Neural cell (in vitro differentiated cells): ENCODE measurements around the gene DIABLO. TPM values are rescaled to one million over a fixed set of nuclear protein-coding genes. Genes with fewer than 3 reads are reported as not detected.

Experiments used
- H2AFZ ChIP-seq: fragments of 200-600, 300-800 bp; sonication (generic), shearing (Covaris generic); 2 replicates; pipeline ENCODE4 v1.6.0; 2014; ENCODE audit warnings: low read depth, mild to moderate bottlenecking, antibody characterized with exemption, low read length, moderate library complexity
- H3F3A ChIP-seq: fragments of 200-600 bp; shearing (Covaris generic); 2 replicates; pipeline ENCODE4 v1.6.1; 2016; ENCODE audit warnings: mild to moderate bottlenecking, moderate library complexity, mixed read lengths, antibody characterized with exemption, low read length; ENCODE audit not compliant: insufficient read depth, poor library complexity, severe bottlenecking
- H3K27ac ChIP-seq: fragments of 200-600, 300-800 bp; sonication (generic), shearing (Covaris generic); 2 replicates; pipeline ENCODE4 v1.5.1; 2014; ENCODE audit warnings: mild to moderate bottlenecking, low read length, moderate library complexity
- H3K27me3 ChIP-seq: fragments of 300-800, 200-600 bp; sonication (generic), shearing (Covaris generic); 2 replicates; pipeline ENCODE4 v1.6.0; 2014; ENCODE audit warnings: mild to moderate bottlenecking, low read depth, low read length, moderate library complexity; ENCODE audit not compliant: insufficient read depth
- H3K36me3 ChIP-seq: fragments of 300-800, 200-600 bp; sonication (generic), shearing (Covaris generic); 2 replicates; pipeline ENCODE4 v1.5.1; 2014; ENCODE audit warnings: mild to moderate bottlenecking, antibody characterized with exemption, low read length, moderate library complexity; ENCODE audit not compliant: insufficient read depth
- H3K4me2 ChIP-seq: fragments of 300-800, 200-600 bp; sonication (generic), shearing (Covaris generic); 2 replicates; pipeline ENCODE4 v1.6.0; 2014; ENCODE audit warnings: mild to moderate bottlenecking, low read length
- H3K4me3 ChIP-seq: fragments of 300-800, 200-600 bp; sonication (generic), shearing (Covaris generic); 2 replicates; pipeline ENCODE4 v1.5.1; 2014; ENCODE audit warnings: mild to moderate bottlenecking, low read length, moderate library complexity
- H3K79me2 ChIP-seq: fragments of 200-600 bp; shearing (Covaris generic); replicated peaks from 2 replicates; pipeline ENCODE4 v1.6.0; 2014; ENCODE audit warnings: mild to moderate bottlenecking, low read length, moderate library complexity; ENCODE audit not compliant: insufficient read depth
- H3K9ac ChIP-seq: fragments of 300-800, 200-600 bp; sonication (generic), shearing (Covaris generic); 2 replicates; pipeline ENCODE4 v1.6.1; 2016; ENCODE audit warnings: mild to moderate bottlenecking, low read length, mixed read lengths
- H3K9me2 ChIP-seq: fragments of 200-600 bp; shearing (Covaris generic); 2 replicates; pipeline ENCODE4 v1.6.1; 2016; ENCODE audit warnings: mild to moderate bottlenecking, low read length, mixed read lengths; ENCODE audit not compliant: insufficient read depth
- H3K9me3 ChIP-seq: fragments of 200-600, 300-800 bp; sonication (generic), shearing (Covaris generic); 2 replicates; pipeline ENCODE4 v1.6.1; 2016; ENCODE audit warnings: mild to moderate bottlenecking, mixed run types, low read length, moderate library complexity, mixed read lengths
- H4K20me1 ChIP-seq: fragments of 200-600 bp; shearing (Covaris generic); 2 replicates; pipeline ENCODE4 v1.6.1; 2016; ENCODE audit warnings: mild to moderate bottlenecking, mixed run types; ENCODE audit not compliant: insufficient read depth
- EP300 ChIP-seq: fragments of 450-650 bp; conservative IDR thresholded peaks from 2 replicates; pipeline ENCODE4 v1.6.1; 2014; ENCODE audit warnings: antibody characterized with exemption, mild to moderate bottlenecking, moderate library complexity; ENCODE audit not compliant: poor library complexity, severe bottlenecking
- EZH2 ChIP-seq: fragments of 200-600, 300-800 bp; shearing (Covaris generic), sonication (generic); IDR thresholded peaks from 2 replicates; pipeline ENCODE4 v1.6.1; 2014; ENCODE audit warnings: antibody characterized with exemption, low read length, borderline replicate concordance, mild to moderate bottlenecking; ENCODE audit not compliant: insufficient read depth, poor library complexity, severe bottlenecking
- MXI1 ChIP-seq: fragments of 450-650 bp; conservative IDR thresholded peaks from 2 replicates; pipeline ENCODE4 v1.6.1; 2014; ENCODE audit warnings: antibody characterized with exemption, mild to moderate bottlenecking; ENCODE audit not compliant: poor library complexity, severe bottlenecking
- POLR2AphosphoS5 ChIP-seq: IDR thresholded peaks from 2 replicates; pipeline ENCODE4 v1.6.1; 2012
- RAD21 ChIP-seq: fragments of 450-650 bp; conservative IDR thresholded peaks from 2 replicates; pipeline ENCODE4 v1.6.1; 2014; ENCODE audit warnings: antibody characterized with exemption, mild to moderate bottlenecking, moderate library complexity
- SMC3 ChIP-seq: fragments of 450-650 bp; conservative IDR thresholded peaks from 2 replicates; pipeline ENCODE4 v1.6.1; 2014; ENCODE audit warnings: antibody characterized with exemption, mild to moderate bottlenecking, moderate library complexity; ENCODE audit not compliant: poor library complexity
- TAF1 ChIP-seq: IDR thresholded peaks from 2 replicates; pipeline ENCODE4 v1.6.1; 2012; ENCODE audit warnings: low read depth
- polyA plus RNA-seq: library from polyadenylated mRNA; depleted of rRNA; stranded (reverse); fragments of >200 nt; gene quantifications from 2 replicates; pipeline ENCODE4 v1.2.3, GENCODE V29; 2014
- TF ChIP-seq, protein P1 (sequence below): fragments of 450-650 bp; IDR thresholded peaks from 2 replicates; pipeline ENCODE4 v1.5.1; 2014; ENCODE audit warnings: antibody characterized with exemption, mild to moderate bottlenecking, moderate library complexity; ENCODE audit not compliant: poor library complexity, severe bottlenecking
- TF ChIP-seq, protein P2 (sequence below): IDR thresholded peaks from 2 replicates; pipeline ENCODE4 v1.6.1; 2012; ENCODE audit warnings: borderline replicate concordance

DIABLO gene
- polyA plus RNA-seq, 1 donor from 2014 or later, result 157 TPM

DNA sequence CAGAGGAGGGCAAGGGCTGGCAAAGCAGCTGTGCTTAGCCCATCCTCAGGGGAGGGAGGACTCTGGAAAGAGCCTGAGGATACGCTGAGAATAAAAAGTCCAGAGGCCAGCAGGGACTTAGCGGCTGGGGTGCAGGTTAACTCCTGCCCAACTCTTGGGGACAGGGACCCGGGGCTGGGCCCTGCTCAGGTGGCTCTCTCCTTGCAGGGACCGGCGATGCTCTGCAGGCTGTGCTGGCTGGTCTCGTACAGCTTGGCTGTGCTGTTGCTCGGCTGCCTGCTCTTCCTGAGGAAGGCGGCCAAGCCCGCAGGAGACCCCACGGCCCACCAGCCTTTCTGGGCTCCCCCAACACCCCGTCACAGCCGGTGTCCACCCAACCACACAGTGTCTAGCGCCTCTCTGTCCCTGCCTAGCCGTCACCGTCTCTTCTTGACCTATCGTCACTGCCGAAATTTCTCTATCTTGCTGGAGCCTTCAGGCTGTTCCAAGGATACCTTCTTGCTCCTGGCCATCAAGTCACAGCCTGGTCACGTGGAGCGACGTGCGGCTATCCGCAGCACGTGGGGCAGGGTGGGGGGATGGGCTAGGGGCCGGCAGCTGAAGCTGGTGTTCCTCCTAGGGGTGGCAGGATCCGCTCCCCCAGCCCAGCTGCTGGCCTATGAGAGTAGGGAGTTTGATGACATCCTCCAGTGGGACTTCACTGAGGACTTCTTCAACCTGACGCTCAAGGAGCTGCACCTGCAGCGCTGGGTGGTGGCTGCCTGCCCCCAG, 19.6 kb downstream of the DIABLO start:
- Histone ChIP-seq H3K9me3 (no peaks in the 10 kb centered on the region), H3K9me2 (no peaks in the 10 kb centered on the region), H2AFZ (no peak overlapping the region), H3K79me2 (no peaks in the 10 kb centered on the region), H4K20me1 (no peaks in the 10 kb centered on the region), H3K27ac (no peak overlapping the region), H3K4me3 (no peak overlapping the region), H3K36me3 (no peaks in the 10 kb centered on the region), H3K9ac (no peak overlapping the region), H3K27me3 (peaks cover 36% of the 10 kb centered on the region), H3K4me2 (no peak overlapping the region), H3F3A (no peaks in the 10 kb centered on the region)
- TF ChIP-seq EP300 (no peak), MXI1 (no peak), POLR2AphosphoS5 (peak; percentile 6)

- H3K27ac ChIP-seq, result no peak overlapping the region
- H3F3A ChIP-seq, result no peaks in the 10 kb centered on the region
- no peak overlapping the region for H2AFZ ChIP-seq
- H4K20me1 ChIP-seq, result no peaks in the 10 kb centered on the region
- peaks cover 38% of the 10 kb centered on the region for H3K27me3 ChIP-seq
- no peak overlapping the region for H3K4me3 ChIP-seq
- H3K79me2 ChIP-seq, result no peaks in the 10 kb centered on the region
- H3K9ac ChIP-seq, result no peak overlapping the region
- no peaks in the 10 kb centered on the region for H3K9me2 ChIP-seq
- no peak overlapping the region for H3K4me2 ChIP-seq
- no peaks in the 10 kb centered on the region for H3K36me3 ChIP-seq
- no peaks in the 10 kb centered on the region for H3K9me3 ChIP-seq
- TF ChIP-seq POLR2AphosphoS5 (peak; percentile 11), RAD21 (no peak), MXI1 (no peak)
Measured at GRCh38 chr12:122205053-122205925, 20.6 kb downstream of the DIABLO start.

DNA sequence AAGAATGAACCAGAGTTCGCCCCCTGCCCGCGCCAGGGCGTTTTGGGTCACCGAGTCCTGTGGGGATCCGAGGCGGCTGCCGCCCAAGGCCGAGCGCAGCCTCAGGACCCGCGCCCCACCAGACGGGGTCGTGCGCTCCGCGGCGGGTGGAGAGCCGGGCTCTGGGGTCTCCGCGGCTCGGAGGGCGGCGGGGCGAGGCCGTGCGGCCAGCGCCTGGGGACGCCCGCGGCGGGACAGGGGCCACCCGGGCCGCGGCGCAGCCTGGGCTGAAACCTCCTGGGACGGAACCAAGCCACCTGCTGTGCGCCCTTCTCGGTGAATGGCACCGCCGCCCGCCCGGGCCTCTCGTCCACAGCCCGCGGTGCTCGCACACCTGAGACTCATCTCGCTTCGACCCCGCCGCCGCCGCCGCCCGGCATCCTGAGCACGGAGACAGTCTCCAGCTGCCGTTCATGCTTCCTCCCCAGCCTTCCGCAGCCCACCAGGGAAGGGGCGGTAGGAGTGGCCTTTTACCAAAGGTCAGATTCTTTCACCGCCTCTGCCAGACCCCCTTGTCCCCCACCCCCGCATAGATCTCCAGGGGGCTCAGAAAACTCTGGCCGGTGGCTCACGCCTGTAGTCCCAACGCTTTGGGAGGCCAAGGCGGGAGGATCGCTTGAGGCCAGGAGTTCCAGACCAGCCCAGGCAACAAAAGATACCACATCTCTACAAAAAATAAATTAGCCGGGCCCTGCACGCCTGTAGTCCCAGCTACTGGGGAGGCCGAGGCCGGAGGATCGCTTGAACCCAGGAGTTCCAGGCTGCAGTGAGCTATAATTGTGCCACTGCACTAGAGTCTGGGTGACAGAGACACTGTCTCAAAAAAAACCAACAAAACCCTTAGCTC, 21.4 kb downstream of the DIABLO start:
- H3K9ac ChIP-seq, result peak overlapping the region; percentile 41

More for the DNA sequence above, 21.4 kb downstream of the DIABLO start:
- peaks cover 38% of the 10 kb centered on the region for H3K27me3 ChIP-seq
- no peaks in the 10 kb centered on the region for H3K9me3 ChIP-seq
- no peaks in the 10 kb centered on the region for H3F3A ChIP-seq
- H3K4me2 ChIP-seq, result no peak overlapping the region
- H3K9me2 ChIP-seq, result no peaks in the 10 kb centered on the region
- H3K27ac ChIP-seq, result no peak overlapping the region
- no peaks in the 10 kb centered on the region for H3K79me2 ChIP-seq
- peak overlapping the region; percentile 80 for H3K4me3 ChIP-seq
- H3K36me3 ChIP-seq, result no peaks in the 10 kb centered on the region
- TF ChIP-seq POLR2AphosphoS5, result no peak
- TF ChIP-seq MXI1, result no peak
- no peak for TF ChIP-seq RAD21
- TF ChIP-seq, protein P1, sequence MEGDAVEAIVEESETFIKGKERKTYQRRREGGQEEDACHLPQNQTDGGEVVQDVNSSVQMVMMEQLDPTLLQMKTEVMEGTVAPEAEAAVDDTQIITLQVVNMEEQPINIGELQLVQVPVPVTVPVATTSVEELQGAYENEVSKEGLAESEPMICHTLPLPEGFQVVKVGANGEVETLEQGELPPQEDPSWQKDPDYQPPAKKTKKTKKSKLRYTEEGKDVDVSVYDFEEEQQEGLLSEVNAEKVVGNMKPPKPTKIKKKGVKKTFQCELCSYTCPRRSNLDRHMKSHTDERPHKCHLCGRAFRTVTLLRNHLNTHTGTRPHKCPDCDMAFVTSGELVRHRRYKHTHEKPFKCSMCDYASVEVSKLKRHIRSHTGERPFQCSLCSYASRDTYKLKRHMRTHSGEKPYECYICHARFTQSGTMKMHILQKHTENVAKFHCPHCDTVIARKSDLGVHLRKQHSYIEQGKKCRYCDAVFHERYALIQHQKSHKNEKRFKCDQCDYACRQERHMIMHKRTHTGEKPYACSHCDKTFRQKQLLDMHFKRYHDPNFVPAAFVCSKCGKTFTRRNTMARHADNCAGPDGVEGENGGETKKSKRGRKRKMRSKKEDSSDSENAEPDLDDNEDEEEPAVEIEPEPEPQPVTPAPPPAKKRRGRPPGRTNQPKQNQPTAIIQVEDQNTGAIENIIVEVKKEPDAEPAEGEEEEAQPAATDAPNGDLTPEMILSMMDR, result peak; percentile 16
- TF ChIP-seq EP300, result no peak
- TF ChIP-seq, protein P2, sequence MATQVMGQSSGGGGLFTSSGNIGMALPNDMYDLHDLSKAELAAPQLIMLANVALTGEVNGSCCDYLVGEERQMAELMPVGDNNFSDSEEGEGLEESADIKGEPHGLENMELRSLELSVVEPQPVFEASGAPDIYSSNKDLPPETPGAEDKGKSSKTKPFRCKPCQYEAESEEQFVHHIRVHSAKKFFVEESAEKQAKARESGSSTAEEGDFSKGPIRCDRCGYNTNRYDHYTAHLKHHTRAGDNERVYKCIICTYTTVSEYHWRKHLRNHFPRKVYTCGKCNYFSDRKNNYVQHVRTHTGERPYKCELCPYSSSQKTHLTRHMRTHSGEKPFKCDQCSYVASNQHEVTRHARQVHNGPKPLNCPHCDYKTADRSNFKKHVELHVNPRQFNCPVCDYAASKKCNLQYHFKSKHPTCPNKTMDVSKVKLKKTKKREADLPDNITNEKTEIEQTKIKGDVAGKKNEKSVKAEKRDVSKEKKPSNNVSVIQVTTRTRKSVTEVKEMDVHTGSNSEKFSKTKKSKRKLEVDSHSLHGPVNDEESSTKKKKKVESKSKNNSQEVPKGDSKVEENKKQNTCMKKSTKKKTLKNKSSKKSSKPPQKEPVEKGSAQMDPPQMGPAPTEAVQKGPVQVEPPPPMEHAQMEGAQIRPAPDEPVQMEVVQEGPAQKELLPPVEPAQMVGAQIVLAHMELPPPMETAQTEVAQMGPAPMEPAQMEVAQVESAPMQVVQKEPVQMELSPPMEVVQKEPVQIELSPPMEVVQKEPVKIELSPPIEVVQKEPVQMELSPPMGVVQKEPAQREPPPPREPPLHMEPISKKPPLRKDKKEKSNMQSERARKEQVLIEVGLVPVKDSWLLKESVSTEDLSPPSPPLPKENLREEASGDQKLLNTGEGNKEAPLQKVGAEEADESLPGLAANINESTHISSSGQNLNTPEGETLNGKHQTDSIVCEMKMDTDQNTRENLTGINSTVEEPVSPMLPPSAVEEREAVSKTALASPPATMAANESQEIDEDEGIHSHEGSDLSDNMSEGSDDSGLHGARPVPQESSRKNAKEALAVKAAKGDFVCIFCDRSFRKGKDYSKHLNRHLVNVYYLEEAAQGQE, result no peak
- no peak for TF ChIP-seq EZH2
- no peak for TF ChIP-seq TAF1
- peak; percentile 16 for TF ChIP-seq SMC3
- H4K20me1 ChIP-seq, result no peaks in the 10 kb centered on the region
- no peak overlapping the region for H2AFZ ChIP-seq
